Stomach (tissue), 4 donors: ENCODE results near the gene FHOD3.

Experiments
- EP300 ChIP-seq: sonication (generic); formaldehyde crosslinking; IDR thresholded peaks from one replicate; pipeline ENCODE4 v1.6.1; 2017; ENCODE audit warnings: antibody characterized with exemption
- POLR2A ChIP-seq, 4 donors: fragments of 450-650 bp; IDR thresholded peaks; one replicate each; pipeline ENCODE4 v1.6.1; 2016; ENCODE audit warnings: antibody characterized with exemption in 4 of 4, control low read depth in 2 of 4, mild to moderate bottlenecking in 1 of 4, moderate library complexity in 1 of 4
- POLR2AphosphoS5 ChIP-seq, 3 donors: sonication (generic); formaldehyde crosslinking; IDR thresholded peaks; one replicate each; pipeline ENCODE4 v1.6.1; 2016; ENCODE audit warnings: antibody characterized with exemption in 3 of 3
- TF ChIP-seq, protein P1 (sequence below), 7 experiments: fragments of 450-650 bp in 4 of 7; fragments of 200-600 bp in 3 of 7; sonication (generic) in 3 of 7; IDR thresholded peaks; one replicate each; pipeline ENCODE4 v1.5.1; 2016 to 2019; ENCODE audit warnings: antibody characterized with exemption in 7 of 7, control low read depth in 2 of 7, mild to moderate bottlenecking in 1 of 7

GRCh38 chr18:36392979-36393287 lies 95.4 kb downstream of the FHOD3 start:
- TF ChIP-seq, protein P1, sequence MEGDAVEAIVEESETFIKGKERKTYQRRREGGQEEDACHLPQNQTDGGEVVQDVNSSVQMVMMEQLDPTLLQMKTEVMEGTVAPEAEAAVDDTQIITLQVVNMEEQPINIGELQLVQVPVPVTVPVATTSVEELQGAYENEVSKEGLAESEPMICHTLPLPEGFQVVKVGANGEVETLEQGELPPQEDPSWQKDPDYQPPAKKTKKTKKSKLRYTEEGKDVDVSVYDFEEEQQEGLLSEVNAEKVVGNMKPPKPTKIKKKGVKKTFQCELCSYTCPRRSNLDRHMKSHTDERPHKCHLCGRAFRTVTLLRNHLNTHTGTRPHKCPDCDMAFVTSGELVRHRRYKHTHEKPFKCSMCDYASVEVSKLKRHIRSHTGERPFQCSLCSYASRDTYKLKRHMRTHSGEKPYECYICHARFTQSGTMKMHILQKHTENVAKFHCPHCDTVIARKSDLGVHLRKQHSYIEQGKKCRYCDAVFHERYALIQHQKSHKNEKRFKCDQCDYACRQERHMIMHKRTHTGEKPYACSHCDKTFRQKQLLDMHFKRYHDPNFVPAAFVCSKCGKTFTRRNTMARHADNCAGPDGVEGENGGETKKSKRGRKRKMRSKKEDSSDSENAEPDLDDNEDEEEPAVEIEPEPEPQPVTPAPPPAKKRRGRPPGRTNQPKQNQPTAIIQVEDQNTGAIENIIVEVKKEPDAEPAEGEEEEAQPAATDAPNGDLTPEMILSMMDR (IDR thresholded peaks at IDR 0.05) = no peak
- no peak for TF ChIP-seq POLR2A (IDR thresholded peaks at IDR 0.05)
- no peak for TF ChIP-seq EP300
- TF ChIP-seq POLR2AphosphoS5 (IDR thresholded peaks at IDR 0.05) = no peak
